Activated CD8-positive, alpha-beta memory T cell treated with anti-CD3 and anti-CD28 coated beads for 36 hours (primary cell): ENCODE results near the gene SORCS1. TPM values are rescaled to one million over a fixed set of nuclear protein-coding genes. Genes with fewer than 3 reads are reported as not detected.

ENCODE experiments used
- CTCF ChIA-PET: fragments of 350-600 bp; sonication (Branson Sonifier 250); formaldehyde crosslinking; loops from one replicate; lab custom pipeline; 2021; ENCODE audit warnings: antibody characterized with exemption; lab: Charles Lee
- POLR2A ChIA-PET: fragments of 350-600 bp; sonication (Branson Sonifier 250); formaldehyde crosslinking; loops from one replicate; lab custom pipeline; 2021; ENCODE audit warnings: antibody characterized with exemption; lab: Charles Lee
- total RNA-seq, 2 experiments: library from RNA; stranded (reverse); gene quantifications; one replicate each; pipeline ENCODE4 v1.2.3, GENCODE V29; 2021

The SORCS1 gene
- not detected for total RNA-seq

- POLR2A ChIA-PET = no interaction called here
These were observed at the start of gene SORCS1 for GRCh38 chr10:107163881-107164861. TSS of gene SORCS1 (minus strand) at chr10:107164706.

GRCh38 chr10:107214261-107214660 is 49.8 kb upstream of the SORCS1 start:
- POLR2A ChIA-PET = no interaction called here
- CTCF ChIA-PET = no interaction called here

More at GRCh38 chr10:107163881-107164861, at the start of gene SORCS1:
- CTCF ChIA-PET = no interaction called here

GRCh38 chr10:107213861-107214260 is 49.4 kb upstream of the SORCS1 start:
- POLR2A ChIA-PET = no interaction called here
- CTCF ChIA-PET = no interaction called here

- POLR2A ChIA-PET = no interaction called here
- CTCF ChIA-PET = no interaction called here
These were observed 42.3 kb upstream of the SORCS1 start for GRCh38 chr10:107206833-107207232.

GRCh38 chr10:107169516-107169915 is 5.0 kb upstream of the SORCS1 start:
- CTCF ChIA-PET = no interaction called here

GRCh38 chr10:107168738-107169137 is 4.2 kb upstream of the SORCS1 start:
- ChIA-PET CTCF (interaction anchor here (0.6 kb wide), 1 partner anchor 407 kb away, joined by 5 read pairs; no protein-coding TSS in a partner anchor), POLR2A (no interaction called here)

More at GRCh38 chr10:107169516-107169915, 5.0 kb upstream of the SORCS1 start:
- POLR2A ChIA-PET = no interaction called here

GRCh38 chr10:107166403-107166802 is 1.9 kb upstream of the SORCS1 start:
- POLR2A ChIA-PET = no interaction called here
- CTCF ChIA-PET = no interaction called here

GRCh38 chr10:107164992-107165391 is 486 bp upstream of the SORCS1 start:
- ChIA-PET CTCF (no interaction called here), POLR2A (no interaction called here)

GRCh38 chr10:107163076-107163855 is 1.2 kb downstream of the SORCS1 start:
- POLR2A ChIA-PET = no interaction called here
- CTCF ChIA-PET = no interaction called here

- POLR2A ChIA-PET = no interaction called here
- CTCF ChIA-PET = no interaction called here
These were observed 3.6 kb downstream of the SORCS1 start for GRCh38 chr10:107160866-107161265.

GRCh38 chr10:107159871-107160270 is 4.6 kb downstream of the SORCS1 start:
- POLR2A ChIA-PET = no interaction called here
- CTCF ChIA-PET = no interaction called here

GRCh38 chr10:107157071-107157470 is 7.4 kb downstream of the SORCS1 start:
- ChIA-PET POLR2A (no interaction called here), CTCF (no interaction called here)

- ChIA-PET CTCF (no interaction called here), POLR2A (no interaction called here)
These were observed 12.4 kb downstream of the SORCS1 start for GRCh38 chr10:107152087-107152486.

GRCh38 chr10:107148906-107149305 is 15.6 kb downstream of the SORCS1 start:
- POLR2A ChIA-PET = no interaction called here
- CTCF ChIA-PET = no interaction called here

- ChIA-PET CTCF (no interaction called here), POLR2A (no interaction called here)
These were observed 20.0 kb downstream of the SORCS1 start for GRCh38 chr10:107144490-107144889.

GRCh38 chr10:107141524-107142061 is 22.9 kb downstream of the SORCS1 start:
- ChIA-PET POLR2A (no interaction called here), CTCF (no interaction called here)

- ChIA-PET CTCF (no interaction called here), POLR2A (no interaction called here)
These were observed 25.3 kb downstream of the SORCS1 start for GRCh38 chr10:107139237-107139636.

- CTCF ChIA-PET = no interaction called here
- POLR2A ChIA-PET = no interaction called here
These were observed 30.9 kb downstream of the SORCS1 start for GRCh38 chr10:107133656-107134055.

- ChIA-PET CTCF (no interaction called here), POLR2A (no interaction called here)
These were observed 35.5 kb downstream of the SORCS1 start for GRCh38 chr10:107129000-107129399.

- CTCF ChIA-PET = no interaction called here
These were observed 37.9 kb downstream of the SORCS1 start for GRCh38 chr10:107126512-107127065.

More at GRCh38 chr10:107126512-107127065, 37.9 kb downstream of the SORCS1 start:
- POLR2A ChIA-PET = no interaction called here
